Activated CD8-positive, alpha-beta memory T cell treated with anti-CD3 and anti-CD28 coated beads for 48 hours (primary cell): ENCODE data around the gene NFIX.

Experiments
- DNase-seq, 3 experiments: peaks; one replicate each; pipeline ENCODE4 v3.0.0-alpha.2; 2020; ENCODE audit warnings: low read depth in 2 of 3, low spot score in 2 of 3

The NFIX gene

GRCh38 chr19:13054626-13055212 is 59.4 kb downstream of the NFIX start:
- no peak for DNase-seq

- no peak for DNase-seq
Measured at GRCh38 chr19:13055213-13056051, 60.2 kb downstream of the NFIX start.

- no peak for DNase-seq
Measured at GRCh38 chr19:13056052-13056660, 60.9 kb downstream of the NFIX start.

- no peak for DNase-seq
Measured at GRCh38 chr19:13057147-13057572, 61.9 kb downstream of the NFIX start.

GRCh38 chr19:13057744-13058143 is 62.5 kb downstream of the NFIX start:
- DNase-seq, result no peak

- no peak for DNase-seq
Measured at GRCh38 chr19:13058951-13059660, 63.8 kb downstream of the NFIX start.

- DNase-seq, result no peak
Measured at GRCh38 chr19:13060233-13060963, 65.1 kb downstream of the NFIX start.

GRCh38 chr19:13060964-13061927 is 66.0 kb downstream of the NFIX start:
- DNase-seq, result peak; percentile 52 to 59 (median 58)

GRCh38 chr19:13062317-13062716 is 67.0 kb downstream of the NFIX start:
- no peak for DNase-seq

- no peak for DNase-seq
Measured at GRCh38 chr19:13063461-13064091, 68.3 kb downstream of the NFIX start.

GRCh38 chr19:13064092-13064489 is 68.8 kb downstream of the NFIX start:
- no peak for DNase-seq

- no peak for DNase-seq
Measured at GRCh38 chr19:13066226-13066625, 71.0 kb downstream of the NFIX start.

- DNase-seq, result no peak
Measured at GRCh38 chr19:13066933-13067807, 71.9 kb downstream of the NFIX start.

GRCh38 chr19:13068085-13068846 is 73.0 kb downstream of the NFIX start:
- no peak for DNase-seq

GRCh38 chr19:13069415-13070359 is 74.4 kb downstream of the NFIX start:
- DNase-seq, result no peak

GRCh38 chr19:13070425-13071140 is 75.3 kb downstream of the NFIX start:
- no peak for DNase-seq
